ENCODE measurements around the gene IRX5.

Gene IRX5

DNA sequence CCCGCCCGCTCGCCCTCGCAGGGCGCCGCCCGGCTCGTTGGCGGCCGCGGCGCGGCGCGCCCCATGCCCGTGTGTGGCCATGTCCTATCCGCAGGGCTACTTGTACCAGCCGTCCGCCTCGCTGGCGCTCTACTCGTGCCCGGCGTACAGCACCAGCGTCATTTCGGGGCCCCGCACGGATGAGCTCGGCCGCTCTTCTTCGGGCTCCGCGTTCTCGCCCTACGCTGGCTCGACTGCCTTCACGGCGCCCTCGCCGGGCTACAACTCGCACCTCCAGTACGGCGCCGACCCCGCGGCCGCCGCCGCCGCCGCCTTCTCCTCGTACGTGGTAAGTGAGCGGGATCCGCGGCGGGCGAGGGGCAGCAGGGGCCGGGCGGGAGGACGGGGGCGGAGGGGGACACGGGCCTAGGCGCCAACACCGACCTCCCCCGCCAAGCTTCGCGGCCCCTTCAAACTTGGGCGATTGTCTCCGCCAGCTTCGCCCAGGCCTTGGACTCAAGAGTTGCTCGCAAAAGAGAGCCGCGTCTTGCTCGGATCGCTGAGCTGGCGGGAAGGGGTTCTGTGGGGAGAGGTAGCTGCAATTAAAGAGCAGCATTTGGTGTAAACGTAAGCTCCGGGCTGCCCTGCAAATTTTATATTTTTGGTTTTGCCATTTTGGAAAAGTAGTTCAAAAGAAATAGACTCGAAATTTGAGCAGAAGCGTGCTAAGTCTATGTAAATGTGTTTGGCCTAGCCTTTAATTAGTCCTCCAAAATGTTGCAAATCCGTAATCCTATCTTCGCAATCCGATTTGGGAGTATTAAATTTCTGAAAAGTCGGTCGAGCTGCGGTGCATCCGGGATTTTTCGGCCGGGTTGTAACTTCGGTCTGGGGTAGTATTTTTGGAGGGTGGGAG is 702 bp downstream of the IRX5 start:
- DNase-seq (ENCODE audit: low read depth), result no peak

DNA sequence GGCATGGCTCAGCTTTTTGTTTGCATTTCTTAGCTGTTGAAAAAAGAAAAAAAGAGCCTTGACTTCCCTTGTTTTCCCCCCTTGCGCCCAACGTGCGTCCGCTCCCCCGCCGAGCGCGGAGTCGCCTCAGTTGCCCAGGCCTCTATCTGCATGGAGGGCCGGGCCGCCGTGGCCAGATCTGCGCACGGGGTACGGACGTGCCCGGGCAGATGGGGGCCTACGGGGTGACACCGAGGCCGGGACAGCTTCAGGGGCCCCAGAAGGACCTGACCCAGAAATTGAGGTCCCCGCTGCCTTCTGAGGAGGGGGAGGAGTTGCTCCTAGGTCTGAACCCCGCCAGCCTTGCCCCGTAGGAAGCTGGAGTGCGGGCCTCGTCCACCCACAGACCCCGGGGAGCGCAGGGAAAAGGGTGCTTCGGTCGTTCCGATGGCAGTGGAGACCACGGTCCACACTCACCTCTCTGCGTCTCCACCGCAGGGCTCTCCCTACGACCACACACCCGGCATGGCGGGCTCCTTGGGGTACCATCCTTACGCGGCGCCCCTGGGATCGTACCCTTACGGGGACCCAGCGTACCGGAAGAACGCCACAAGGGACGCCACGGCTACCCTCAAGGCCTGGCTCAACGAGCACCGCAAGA is 1.5 kb downstream of the IRX5 start:
- no peak for DNase-seq (ENCODE audit: low read depth)

DNA sequence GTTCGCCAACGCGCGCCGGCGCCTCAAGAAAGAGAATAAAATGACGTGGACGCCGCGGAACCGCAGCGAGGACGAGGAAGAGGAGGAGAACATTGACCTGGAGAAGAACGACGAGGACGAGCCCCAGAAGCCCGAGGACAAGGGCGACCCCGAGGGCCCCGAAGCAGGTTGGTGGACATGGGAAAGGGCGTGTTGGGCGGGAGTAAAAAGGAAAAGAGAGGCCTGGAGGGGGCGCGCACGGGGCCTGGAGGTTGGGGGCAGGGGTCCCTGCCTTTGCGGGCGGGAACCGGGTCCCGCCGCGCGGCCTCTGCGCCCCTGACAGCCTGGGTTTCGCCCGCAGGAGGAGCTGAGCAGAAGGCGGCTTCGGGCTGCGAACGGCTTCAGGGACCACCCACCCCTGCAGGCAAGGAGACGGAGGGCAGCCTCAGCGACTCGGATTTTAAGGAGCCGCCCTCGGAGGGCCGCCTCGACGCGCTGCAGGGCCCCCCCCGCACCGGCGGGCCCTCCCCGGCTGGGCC is 2.1 kb downstream of the IRX5 start:
- DNase-seq (ENCODE audit: low read depth), result no peak

DNA sequence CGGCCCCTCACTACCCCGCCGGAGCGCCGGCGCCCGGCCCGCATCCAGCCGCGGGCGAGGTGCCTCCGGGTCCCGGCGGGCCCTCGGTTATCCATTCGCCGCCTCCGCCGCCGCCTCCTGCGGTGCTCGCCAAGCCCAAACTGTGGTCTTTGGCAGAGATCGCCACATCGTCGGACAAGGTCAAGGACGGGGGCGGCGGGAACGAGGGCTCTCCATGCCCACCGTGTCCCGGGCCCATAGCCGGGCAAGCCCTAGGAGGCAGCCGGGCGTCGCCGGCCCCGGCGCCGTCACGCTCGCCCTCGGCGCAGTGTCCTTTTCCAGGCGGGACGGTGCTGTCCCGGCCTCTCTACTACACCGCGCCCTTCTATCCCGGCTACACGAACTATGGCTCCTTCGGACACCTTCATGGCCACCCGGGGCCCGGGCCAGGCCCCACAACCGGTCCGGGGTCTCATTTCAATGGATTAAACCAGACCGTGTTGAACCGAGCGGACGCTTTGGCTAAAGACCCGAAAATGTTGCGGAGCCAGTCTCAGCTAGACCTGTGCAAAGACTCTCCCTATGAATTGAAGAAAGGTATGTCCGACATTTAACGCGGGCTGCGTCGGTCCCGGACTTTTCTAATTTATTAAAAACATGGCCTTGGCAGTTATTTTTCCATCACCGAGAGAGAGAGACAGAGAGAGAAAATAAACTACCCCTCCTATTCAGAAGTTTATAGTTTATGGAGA is 2.8 kb downstream of the IRX5 start:
- no peak for DNase-seq (ENCODE audit: low read depth)

DNA sequence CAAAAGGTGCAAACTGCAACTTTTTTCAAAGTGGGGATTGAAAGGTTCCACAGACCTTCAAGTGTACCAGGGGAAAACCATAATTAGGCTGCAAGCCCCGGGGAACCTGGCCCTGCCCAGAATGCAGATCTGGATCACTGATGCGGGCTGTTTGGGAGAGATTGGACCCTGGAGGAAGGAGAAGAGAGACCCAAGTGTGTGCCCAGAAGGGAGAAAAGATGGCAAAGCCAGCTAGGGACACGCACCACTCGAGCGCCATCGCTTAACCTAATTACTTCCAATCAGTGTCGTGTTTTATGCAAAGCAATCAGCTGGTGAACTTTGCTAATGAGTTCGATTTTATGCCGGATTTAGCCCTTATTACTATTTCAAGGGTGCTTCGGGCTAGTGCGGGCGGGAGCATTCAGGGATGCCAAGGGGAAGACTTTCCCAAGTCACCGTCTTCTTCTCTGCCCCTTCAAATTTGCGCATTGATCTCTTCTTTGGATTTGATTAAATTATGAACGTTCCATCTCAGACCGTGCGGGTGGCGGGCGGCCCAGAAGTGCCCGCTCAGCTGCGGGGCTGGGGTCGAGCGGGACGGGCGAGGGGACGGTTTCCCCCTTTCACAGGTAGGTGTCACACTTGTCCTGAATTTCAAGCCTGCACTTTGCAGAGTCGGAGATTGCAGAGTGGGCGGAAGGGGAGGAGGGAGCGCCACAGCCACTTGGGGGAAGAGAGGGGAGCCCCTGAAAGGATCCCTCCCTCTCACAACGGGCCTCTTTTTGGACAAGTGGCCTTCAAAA is 4.0 kb downstream of the IRX5 start:
- DNase-seq (ENCODE audit: low read depth), result no peak

DNA sequence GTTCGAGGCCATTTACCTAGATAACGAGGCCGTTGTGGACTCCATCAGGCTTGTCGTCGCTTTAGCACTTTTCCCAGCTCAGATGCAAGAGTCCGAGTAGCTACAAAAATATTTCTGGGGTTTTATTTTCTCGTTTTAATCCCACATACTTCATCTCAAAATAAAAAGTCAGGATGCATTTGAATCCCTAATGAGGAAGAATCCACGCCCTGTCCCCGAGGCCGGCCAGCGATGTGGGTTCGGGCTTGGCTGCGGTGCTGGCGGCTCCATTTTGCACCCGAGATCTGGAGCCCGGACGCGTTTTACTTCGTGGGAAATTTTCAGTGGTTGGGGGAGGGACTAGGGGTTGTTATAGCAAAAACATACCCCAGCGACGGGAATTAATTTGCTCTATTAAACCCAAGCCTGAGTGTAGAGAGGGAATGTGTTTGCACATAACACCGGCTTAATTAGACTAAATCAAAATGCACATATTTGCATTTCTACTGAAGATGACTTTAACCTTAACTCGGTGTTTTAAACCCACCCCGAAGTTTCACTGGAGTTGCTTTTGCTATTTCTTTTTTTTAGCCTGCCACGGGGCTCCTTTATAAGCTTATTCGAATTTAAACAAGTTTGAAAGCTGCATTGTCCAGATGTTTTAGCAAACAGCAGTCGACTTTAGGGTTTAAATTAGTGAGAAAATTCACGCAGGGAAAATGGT is 4.8 kb downstream of the IRX5 start:
- DNase-seq (ENCODE audit: low read depth), result no peak

DNA sequence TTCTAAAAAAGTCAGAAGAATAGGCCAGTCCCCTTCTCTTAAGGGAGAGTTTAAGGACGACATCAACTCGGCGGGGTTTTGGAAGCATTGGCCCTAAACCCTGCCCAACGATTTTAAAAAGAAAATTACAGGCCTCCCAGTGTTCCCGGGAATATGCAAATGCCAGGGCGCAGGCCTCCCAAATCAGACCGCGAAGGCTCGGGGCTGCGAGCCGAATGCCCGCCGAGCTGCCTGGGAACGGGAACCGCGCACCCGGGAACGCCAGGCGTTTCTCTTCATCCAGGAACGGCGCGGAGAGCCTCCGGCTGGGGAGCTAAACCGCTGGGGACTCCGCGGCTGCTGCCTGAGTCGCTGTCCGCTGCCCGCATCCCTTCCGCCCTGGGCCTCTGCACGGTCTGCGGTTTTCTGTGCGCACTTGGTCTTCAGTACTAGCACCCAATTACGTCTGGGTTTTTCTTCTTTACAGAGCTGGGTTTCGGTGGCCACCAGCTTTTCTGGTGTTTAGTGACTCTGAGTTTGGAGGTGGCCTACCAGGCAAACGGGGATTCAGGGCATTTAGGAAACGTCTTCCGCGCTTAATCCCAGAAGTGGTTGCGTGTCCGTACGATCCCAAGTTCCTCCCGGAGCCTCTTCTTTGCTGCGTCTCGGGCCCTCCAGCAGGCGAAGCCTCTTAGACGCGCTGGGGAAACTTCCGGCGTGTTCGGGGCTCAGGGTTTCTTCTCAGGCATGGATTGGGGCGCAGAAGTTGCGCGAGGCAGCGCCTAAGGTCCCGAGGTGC is 5.7 kb downstream of the IRX5 start:
- no peak for DNase-seq (ENCODE audit: low read depth)

DNA sequence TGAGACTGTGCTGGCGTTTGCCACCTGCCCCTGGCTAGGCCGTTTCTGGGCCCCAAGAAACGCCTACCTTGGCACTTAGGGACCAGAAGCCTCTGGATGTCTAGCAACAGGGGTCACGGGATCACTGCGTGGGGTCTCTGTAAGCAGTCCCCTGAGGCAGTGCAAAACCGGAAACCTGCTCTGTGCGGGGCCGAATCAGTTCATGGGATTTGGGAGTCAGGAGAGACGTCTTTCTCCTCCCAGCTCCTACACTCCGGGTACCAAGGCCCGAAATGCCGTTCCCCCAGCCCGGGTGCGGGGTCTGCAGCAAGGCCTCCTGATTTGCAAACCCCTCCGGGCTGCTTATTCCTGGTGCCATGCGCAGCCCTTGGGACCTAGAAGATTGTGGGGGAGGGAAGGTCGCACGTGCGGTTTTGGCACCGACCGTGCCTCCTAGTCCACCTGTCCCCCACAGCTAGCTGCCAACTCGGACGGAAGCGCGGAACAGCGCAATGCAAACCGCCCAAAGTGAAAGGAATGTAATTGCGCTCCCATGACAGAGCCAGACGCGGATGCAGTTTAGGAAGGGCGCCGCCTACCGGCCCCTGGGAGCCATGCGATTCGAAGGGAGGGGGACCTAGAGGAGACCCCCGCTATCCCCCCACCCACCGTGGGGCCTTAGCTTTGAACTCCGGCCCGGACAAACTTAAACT is 6.5 kb downstream of the IRX5 start:
- no peak for DNase-seq (ENCODE audit: low read depth)

DNA sequence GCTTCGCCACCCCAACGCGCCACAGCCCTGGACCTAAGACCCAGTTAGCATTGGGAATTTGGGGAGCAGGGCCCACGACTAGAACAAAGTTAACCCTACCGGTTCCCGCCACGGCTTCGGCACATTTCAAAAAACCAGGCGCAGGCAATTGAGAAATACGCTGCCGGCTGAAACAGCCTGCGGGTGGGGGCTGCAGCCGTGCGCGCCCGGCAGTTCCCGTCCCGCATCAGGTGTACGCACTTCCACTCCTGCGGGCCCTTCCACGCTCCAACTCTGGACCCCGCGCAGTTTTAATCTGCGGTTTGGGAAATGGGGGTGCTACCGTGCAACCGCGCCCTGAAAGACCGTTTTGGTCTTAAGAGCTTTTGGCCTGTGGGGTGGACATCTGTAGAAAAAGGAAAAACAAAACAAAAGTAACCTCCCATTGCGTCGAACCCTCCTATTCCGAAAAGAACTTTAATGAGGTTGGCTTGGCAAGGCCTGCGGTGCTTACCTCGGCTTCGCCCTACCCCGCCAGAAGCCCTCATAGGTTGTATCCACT is 7.1 kb downstream of the IRX5 start:
- DNase-seq (ENCODE audit: low read depth), result no peak

DNA sequence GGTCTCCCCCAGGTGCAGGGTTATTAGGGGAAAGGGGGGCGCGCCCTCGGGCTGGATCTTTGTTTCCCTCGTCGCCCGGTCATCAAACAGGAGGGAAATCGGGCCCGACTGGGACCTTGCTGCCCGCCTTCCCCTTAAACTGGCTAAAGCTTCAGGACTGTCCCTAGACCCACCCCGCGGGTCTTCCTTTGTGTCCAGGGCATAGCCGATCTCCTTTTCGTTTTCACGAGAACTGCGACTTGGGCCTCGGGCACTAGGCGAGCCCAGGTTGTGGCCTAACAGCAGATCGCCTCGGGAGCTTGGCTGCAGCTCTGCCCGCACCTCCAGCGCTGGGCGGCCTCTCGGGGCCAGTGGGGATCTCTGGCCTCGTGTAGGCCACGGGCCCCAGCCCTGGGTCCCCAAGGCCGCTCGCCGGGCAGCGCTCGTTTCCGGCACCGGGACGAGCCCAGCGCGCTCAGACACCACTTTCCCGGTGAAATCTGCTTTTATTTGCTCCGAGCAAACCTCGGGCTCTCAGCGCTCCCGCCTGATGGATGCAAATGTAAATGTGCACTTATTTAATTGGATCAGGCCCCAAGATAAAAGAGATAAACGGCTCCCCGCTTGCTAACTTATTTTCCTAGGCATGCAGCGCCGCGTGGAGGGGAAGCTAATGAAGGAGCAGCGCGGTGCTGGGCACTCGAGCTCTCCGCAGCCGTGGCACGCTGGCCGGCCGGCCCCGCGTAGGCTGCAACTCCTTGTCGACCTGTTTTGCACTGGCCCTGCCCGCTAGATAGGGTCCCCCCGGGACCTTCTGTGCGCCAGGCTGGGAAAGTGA is 7.8 kb downstream of the IRX5 start:
- DNase-seq (ENCODE audit: low read depth), result no peak

DNA sequence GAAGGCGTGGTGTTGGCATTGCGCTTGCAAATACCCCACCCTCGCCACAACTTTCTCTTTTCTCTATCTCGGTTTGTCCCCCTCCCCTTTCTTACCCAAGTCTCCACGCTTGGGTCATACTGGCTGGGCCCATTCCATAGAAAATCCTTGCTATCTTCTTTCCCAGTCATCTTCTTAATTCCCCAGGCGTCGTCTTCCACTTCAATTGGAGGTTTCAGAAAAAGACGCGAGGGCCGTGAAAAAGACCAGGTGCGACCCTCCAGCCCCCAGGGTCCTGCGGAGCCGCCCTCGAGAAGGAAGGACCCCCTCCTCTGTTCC is 8.3 kb downstream of the IRX5 start:
- no peak for DNase-seq (ENCODE audit: low read depth)

DNA sequence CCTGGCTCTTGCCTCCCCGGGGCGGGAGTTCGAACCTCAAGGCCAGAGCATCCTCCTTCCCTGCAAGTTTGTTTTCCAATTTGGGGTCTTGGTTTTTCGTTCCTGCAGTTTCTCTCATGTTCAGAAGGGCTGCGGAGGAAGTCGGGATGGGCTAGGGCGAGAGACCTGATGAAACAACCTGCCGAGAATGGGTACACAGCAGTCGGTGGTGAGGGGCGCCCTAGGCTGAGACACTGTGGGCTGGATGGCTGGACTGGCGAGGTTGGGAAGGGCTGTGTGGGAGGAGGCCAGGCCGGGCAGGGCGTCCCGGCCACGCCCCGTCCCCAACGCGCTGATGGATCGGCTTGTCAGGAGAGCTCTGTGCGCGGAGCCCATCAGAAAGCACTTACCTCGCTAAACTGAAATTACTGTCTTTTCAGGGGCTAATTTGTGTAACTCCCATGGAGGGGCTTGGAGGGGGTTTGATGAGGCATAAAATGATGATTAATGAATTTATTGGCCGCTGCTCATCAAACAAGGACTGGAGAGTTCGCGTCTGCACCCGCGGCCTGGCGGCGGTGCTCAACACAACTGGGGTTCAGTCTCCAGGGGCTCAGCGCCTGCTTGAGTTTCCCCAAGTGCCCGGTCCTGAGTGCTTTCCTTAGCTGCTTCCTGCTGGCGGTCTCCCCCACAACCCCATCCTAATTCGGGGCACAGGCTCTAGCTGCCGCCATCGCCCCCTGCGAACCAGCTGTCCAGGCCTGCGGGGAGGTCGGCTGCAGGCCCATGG is 9.0 kb downstream of the IRX5 start:
- DNase-seq (ENCODE audit: low read depth), result no peak

DNA sequence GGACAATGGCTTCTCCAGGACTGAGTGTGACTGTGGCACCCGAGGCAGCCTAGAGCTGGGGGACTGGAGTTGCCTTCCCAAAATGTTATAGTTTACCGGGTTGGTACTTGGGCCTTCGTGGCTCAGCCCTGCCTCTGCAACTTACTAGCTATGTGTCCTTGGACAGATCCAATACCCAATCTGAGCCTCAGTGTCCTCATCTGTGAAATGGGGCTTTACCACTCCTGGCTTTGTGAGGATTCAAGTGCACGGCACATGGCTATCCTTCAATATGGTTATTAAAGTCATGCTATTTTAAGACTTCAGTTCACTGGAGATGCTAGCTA is 9.6 kb downstream of the IRX5 start:
- no peak for DNase-seq (ENCODE audit: low read depth)

DNA sequence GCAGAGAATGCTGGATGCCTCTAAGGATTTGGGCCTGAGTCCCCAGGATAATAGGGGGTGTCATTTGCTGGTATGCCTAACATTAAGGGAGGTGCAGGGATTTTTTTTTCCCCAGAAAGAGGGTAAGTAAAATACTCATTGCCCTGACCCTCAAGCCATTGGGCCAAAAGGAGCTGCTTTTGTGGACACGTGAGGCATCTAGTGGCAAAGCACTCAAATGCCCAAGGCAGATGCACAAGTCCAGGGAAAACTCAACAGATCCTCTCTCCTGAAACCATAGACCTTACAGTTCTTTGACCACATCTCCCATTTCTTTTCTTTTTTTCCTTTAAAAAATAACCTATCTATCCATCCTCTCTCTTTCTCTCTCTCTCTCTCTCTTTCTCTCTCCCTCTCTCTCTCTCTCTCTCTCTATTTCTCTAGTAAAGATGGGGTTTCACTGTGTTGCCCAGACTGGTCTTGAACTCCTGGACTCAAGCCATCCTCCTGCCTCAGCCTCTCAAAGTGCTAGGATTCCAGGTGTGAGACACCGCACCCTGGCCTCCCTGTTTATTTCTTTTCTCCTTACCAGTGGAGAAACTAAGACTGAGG is 11.8 kb downstream of the IRX5 start:
- DNase-seq (ENCODE audit: low read depth), result no peak

DNA sequence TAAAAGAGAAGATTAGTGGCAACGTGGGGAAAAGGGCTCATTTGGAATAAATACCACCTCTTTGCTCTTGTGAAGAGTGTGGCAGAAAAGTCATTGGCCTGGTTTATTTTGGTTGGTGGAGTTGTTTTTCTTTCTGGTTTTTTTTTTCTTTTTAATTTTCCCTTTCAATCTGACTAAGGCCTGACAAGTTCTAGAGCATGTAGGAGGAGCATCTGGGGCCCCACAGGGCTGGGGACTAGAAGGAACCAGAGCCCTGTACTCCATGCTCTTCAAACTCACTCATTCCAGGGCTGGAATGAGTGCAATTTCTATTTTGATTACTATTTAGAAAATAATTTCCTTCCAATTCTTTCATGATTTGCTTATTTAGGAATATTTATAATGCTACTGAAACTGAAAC is 13.3 kb downstream of the IRX5 start:
- DNase-seq (ENCODE audit: low read depth), result no peak

DNA sequence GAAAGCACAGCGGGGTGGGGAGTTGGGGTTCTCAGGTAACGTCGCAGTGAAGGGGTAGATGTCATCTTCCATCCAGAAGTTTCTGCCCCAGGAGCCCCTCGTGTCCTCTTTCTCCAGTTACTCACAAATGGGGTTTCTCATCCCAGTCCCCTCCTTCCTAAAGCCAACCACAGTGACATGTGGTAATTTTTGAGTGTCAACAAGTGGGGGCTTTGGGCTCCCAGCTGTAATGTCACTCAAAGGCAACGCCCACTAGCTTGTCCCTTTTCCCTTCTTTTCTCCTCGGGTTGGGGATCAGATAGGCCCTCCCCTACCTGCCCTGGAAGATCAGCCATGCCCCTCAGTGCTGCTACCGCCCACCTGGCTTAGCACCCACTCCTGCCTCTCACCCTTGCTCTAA is 14.4 kb downstream of the IRX5 start:
- DNase-seq (ENCODE audit: low read depth), result no peak

DNA sequence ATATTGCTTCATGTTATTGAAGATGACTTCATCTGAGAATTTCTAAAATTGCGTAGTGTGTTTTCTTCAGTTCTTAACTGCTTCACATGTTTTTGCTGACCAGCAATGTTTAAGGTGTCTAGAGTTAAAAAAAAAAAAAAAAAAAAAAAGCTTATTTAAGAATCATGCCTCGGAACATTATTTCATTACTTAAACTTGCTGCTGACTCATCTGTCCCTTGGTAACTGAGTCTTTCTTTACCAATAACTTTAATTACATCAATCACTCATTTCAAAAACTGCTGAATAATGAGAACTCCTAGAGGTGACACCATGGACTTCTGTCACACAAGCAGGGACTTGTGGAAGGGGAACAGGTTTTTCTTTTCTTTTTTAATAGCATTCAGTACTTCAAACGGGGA is 16.2 kb downstream of the IRX5 start:
- no peak for DNase-seq (ENCODE audit: low read depth)

DNA sequence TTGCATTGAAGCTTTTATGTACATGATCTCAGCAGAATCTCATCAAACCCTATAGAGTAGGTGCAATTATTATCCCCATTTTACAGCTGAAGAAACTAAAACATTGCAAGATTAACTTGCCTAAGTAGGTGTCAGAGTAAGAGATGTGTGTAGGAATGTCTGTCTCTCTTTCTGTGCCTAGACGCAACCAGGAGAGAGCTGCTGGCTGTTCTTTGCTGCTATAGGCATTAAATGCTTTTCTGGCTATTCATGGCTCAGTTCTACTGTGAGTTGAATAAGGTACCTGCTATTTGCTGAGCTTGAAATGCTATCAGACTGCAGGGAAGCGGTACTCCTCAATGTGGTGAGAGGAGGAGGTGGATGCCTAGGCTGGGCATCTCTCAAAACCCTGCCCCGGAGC is 17.0 kb downstream of the IRX5 start:
- DNase-seq (ENCODE audit: low read depth), result no peak
